ENCODE data around the gene ARSG.

- TF ChIP-seq CTCF (IDR thresholded peaks at IDR 0.05): no peak
- no peak for TF ChIP-seq ARID4B (CRISPR knock-in tag; IDR thresholded peaks at IDR 0.05; ENCODE audit: borderline replicate concordance)
- no peak for TF ChIP-seq MAX (CRISPR knock-in tag; IDR thresholded peaks at IDR 0.05)
- TF ChIP-seq MYBL2 (CRISPR knock-in tag; IDR thresholded peaks at IDR 0.05): no peak
- no peak for TF ChIP-seq AR (CRISPR knock-in tag; IDR thresholded peaks at IDR 0.05)
- no peak for TF ChIP-seq TEAD4 (CRISPR knock-in tag; IDR thresholded peaks at IDR 0.05)
- no peak for TF ChIP-seq FOXK1 (CRISPR knock-in tag; IDR thresholded peaks at IDR 0.05)
- no peak for TF ChIP-seq NFYB (CRISPR knock-in tag; conservative IDR thresholded peaks at IDR 0.05; ENCODE audit: low read depth)
- TF ChIP-seq SMAD4 (CRISPR knock-in tag; IDR thresholded peaks at IDR 0.05): no peak
- no peak for TF ChIP-seq NR3C1 (CRISPR knock-in tag; conservative IDR thresholded peaks at IDR 0.05; ENCODE audit: low read depth)
Observed at GRCh38 chr17:68460715-68461114, 169.4 kb downstream of the ARSG start.
